ENCODE results near the gene ABCC8.

The ABCC8 gene

DNA sequence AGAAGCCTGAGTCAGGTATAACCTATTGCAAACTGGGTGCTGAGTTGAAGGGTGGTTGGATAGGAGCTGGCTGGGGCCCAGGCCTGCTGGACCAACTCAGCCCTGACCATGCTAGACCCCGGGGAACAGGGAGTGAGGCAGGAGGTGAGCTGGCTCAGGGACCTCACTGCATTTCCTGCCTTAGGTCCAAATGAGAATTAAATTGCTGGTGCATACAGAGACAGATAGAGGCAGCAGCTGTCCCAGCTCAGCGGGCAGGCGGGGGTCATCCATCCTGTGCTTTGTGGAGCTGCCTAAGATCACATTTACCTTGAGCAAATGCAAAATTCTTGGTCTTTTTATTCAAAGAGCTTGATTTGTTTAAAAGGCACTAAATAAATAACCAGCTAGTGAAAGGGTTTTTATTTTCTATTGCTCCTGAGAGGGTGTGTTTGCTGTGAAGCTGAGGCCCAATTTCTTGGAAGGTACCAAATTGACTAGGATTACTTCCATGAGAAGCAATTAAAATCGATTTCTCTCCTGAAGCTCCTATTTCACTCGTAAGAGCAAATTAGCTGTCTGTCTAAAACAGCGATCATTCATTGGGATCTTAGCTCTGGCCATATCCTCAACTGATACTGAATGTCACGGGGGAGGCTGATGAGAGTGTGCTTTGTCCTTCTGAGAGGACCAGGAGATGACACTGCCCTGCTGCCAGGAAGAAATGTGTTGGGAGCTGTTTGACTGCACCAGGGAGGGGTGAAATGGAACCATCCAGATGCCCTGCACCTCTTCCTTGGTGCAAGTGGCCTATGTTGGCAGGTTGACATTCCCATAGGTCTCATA is 42.6 kb upstream of the ABCC8 start:
- DNase-seq (ENCODE audit: low read depth) = no peak
- TF ChIP-seq, protein P1, sequence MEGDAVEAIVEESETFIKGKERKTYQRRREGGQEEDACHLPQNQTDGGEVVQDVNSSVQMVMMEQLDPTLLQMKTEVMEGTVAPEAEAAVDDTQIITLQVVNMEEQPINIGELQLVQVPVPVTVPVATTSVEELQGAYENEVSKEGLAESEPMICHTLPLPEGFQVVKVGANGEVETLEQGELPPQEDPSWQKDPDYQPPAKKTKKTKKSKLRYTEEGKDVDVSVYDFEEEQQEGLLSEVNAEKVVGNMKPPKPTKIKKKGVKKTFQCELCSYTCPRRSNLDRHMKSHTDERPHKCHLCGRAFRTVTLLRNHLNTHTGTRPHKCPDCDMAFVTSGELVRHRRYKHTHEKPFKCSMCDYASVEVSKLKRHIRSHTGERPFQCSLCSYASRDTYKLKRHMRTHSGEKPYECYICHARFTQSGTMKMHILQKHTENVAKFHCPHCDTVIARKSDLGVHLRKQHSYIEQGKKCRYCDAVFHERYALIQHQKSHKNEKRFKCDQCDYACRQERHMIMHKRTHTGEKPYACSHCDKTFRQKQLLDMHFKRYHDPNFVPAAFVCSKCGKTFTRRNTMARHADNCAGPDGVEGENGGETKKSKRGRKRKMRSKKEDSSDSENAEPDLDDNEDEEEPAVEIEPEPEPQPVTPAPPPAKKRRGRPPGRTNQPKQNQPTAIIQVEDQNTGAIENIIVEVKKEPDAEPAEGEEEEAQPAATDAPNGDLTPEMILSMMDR (IDR thresholded peaks at IDR 0.05; ENCODE audit: control insufficient read depth, insufficient read depth, low read depth, low read length, missing control alignments) = no peak
- no peak overlapping the region for H3K4me3 ChIP-seq (ENCODE audit: control insufficient read depth, low read depth, low read length)

DNA sequence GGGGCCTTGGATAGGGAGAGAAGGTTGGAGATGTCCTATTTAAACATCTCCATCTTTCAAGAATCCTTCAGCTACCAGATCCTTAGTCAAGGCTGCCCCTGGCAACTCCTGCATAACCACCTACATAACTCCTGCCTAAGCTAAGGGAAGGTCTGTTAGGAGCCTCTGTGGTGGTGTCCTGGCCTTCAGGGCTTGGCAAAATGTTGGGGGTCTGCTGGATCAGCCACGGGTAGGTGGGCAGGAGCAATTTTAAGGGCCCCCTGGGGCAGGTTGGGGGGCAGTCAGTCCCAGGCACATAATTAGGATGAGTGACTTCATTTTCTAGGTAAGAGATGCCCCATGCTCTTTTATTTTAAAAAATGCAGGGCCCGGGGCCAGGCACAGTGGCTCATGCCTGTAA is 41.7 kb upstream of the ABCC8 start:
- H3K4me3 ChIP-seq (ENCODE audit: control insufficient read depth, low read depth, low read length) = no peak overlapping the region
- TF ChIP-seq, protein P1 (IDR thresholded peaks at IDR 0.05; ENCODE audit: control insufficient read depth, insufficient read depth, low read depth, low read length, missing control alignments) = no peak
- no peak for DNase-seq (ENCODE audit: low read depth)

DNA sequence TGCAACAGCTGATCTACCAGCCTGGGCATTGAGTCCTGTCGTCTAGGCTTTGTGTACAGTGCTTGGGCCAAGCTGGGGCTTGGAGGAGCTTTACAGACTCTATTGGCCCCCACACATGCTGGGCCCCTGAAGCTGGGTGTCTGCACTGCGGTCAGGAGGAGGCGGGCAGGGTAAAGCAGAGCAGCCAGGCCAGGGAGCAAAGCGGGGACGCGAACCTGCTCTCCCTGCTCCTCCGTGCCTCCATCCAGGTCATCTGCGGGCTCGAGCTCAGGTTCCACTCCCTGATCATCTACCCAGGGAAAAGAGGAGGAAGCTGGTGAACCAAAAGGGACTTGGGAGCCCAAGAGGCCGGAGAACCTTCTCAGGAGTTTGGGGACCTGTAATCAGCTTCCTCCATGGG is 40.5 kb upstream of the ABCC8 start:
- no peak for DNase-seq (ENCODE audit: low read depth)
- no peak overlapping the region for H3K4me3 ChIP-seq (ENCODE audit: control insufficient read depth, low read depth, low read length)
- TF ChIP-seq, protein P1 (IDR thresholded peaks at IDR 0.05; ENCODE audit: control insufficient read depth, insufficient read depth, low read depth, low read length, missing control alignments) = no peak

DNA sequence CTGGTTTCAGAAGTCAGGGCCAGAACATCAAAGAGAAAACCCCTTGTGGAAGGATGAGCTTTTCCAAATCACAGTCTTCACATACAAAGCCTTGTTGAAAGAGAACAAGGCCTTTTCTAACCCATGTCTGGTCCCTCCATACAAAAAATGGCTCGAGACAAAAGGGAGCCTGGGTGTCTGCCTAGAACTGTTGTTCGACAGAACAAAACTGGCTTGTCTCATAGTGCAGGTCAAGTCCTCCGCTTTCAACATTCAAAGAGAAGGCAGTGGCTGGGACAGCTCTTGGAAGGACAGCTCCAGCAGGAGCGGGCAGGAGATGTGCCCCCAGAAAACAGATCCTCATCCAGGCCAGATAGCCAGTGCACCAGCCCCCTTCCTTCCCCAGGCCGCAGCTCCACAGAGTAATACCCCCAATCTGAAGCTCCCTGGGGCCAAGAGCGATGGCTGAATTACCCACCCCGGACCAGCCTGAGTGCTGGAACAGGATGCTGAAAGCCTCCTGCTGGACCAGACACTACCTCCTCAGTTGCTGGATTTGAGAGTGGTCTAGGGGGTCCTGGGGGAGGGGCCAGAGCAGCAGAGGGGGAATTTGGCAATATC is 40.0 kb upstream of the ABCC8 start:
- TF ChIP-seq, protein P1 (IDR thresholded peaks at IDR 0.05; ENCODE audit: control insufficient read depth, insufficient read depth, low read depth, low read length, missing control alignments) = no peak
- H3K4me3 ChIP-seq (ENCODE audit: control insufficient read depth, low read depth, low read length) = no peak overlapping the region
- DNase-seq (ENCODE audit: low read depth) = no peak

DNA sequence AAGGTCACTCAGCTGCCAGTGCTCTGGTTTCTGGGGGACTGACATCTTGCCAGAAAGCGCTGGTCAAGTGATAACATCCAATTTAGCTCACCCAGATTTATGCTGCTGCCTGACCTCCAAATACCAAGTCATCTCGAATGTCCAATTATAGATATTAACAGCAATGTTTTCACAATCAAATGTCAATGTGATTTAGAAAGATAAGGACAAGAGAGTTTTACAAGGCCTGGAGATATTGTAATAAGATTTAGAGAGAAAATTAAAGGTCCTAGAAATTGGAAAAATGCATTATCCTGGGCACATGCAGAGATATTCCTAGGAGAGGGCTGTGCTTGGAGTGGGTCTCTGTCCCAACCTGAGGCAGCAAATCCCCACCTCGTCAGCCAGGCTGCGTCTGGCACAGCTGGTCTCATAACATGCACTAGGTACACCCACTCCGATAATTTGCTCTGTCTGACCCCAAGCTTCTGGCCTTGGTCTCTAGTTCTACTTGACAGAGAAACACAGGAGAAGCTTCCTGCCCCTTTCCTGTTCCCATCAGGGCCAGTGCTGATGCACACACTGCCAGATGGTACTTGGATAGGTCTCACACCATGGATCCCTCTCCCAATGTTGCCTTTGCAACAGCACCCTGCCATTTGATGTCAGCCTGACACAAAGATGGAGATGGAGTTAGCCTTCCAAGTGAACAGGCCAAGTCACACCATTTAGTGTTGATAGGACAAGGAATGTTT is 39.0 kb upstream of the ABCC8 start:
- DNase-seq (ENCODE audit: low read depth) = no peak
- no peak overlapping the region for H3K4me3 ChIP-seq (ENCODE audit: control insufficient read depth, low read depth, low read length)
- TF ChIP-seq, protein P1 (IDR thresholded peaks at IDR 0.05; ENCODE audit: control insufficient read depth, insufficient read depth, low read depth, low read length, missing control alignments) = no peak

DNA sequence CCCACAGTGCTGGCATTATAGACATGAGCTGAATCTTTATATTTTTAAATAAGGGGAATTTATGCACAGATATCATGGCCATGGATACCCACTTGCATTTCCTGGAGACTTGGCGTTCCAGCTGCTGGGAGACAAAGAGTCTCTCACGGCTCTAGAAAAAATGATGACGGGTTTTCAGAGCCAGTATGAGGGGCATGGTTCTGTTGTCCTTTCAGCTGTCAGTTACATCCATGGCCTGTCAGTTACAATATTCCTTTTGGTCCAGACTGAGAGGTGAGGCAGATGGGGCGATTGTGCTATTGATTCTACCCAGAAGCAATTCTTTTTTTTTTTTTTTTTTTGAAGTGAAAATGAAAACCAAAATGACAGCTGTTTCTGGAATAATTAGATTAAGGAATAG is 37.8 kb upstream of the ABCC8 start:
- TF ChIP-seq, protein P1 (IDR thresholded peaks at IDR 0.05; ENCODE audit: control insufficient read depth, insufficient read depth, low read depth, low read length, missing control alignments) = no peak
- DNase-seq (ENCODE audit: low read depth) = no peak
- H3K4me3 ChIP-seq (ENCODE audit: control insufficient read depth, low read depth, low read length) = no peak overlapping the region

Measured in AG09309 (cell line).